Progenitor cell of endocrine pancreas (in vitro differentiated cells): Measurements from ENCODE around the gene RIC1. TPM values are rescaled to one million over a fixed set of nuclear protein-coding genes. Genes with fewer than 3 reads are reported as not detected.
"Not testable (repeated sequence)": the region's sequence is repeated elsewhere in the genome, so short reads cannot be mapped to it uniquely, and the experiment has no call there.

Experiments
- DNase-seq: peaks from one replicate; pipeline ENCODE4 v3.0.0; 2021; ENCODE audit warnings: low spot score; ENCODE audit not compliant: unreplicated experiment
- H3K27ac Mint-ChIP-seq: 2 replicates; pipeline ENCODE4 v1.8.0; 2021; ENCODE audit warnings: mild to moderate bottlenecking, moderate library complexity, mixed read lengths
- H3K27me3 Mint-ChIP-seq: 2 replicates; pipeline ENCODE4 v1.8.0; 2021; ENCODE audit warnings: mixed read lengths
- H3K36me3 Mint-ChIP-seq: 2 replicates; pipeline ENCODE4 v1.8.0; 2022; ENCODE audit warnings: mixed read lengths; ENCODE audit not compliant: insufficient read depth
- H3K4me1 Mint-ChIP-seq: 2 replicates; pipeline ENCODE4 v1.8.0; 2021; ENCODE audit warnings: low read depth, mixed read lengths
- H3K4me3 Mint-ChIP-seq: 2 replicates; pipeline ENCODE4 v1.8.0; 2021; ENCODE audit warnings: low read depth, mild to moderate bottlenecking, moderate library complexity, mixed read lengths
- H3K9me3 Mint-ChIP-seq: 2 replicates; pipeline ENCODE4 v1.8.0; 2021; ENCODE audit warnings: low read depth, mixed read lengths
- long read RNA-seq: library from polyadenylated mRNA; unstranded; transcript quantifications from one replicate; pipeline ENCODE4 v2.0.0, GENCODE V29; 2020
- total RNA-seq: library from RNA; stranded (reverse); gene quantifications from 2 replicates; pipeline ENCODE4 v1.2.1, GENCODE V29; 2021
- TF ChIP-seq, protein P1 (sequence below): fragments of 200-600 bp; sonication (generic); IDR thresholded peaks from one replicate; pipeline ENCODE4 v1.5.0; 2021; ENCODE audit warnings: antibody characterized with exemption, mild to moderate bottlenecking; ENCODE audit not compliant: unreplicated experiment

Gene RIC1
- 24.2 and 25.1 TPM in 2 replicates for total RNA-seq
- long read RNA-seq, partial matches to known transcripts, result 4 of 12 reads
- long read RNA-seq, other reads (novel, unspliced or antisense), result 8 of 12 reads

- H3K4me3 Mint-ChIP-seq, result peak within 1 kb of the TSS; percentile 100
- DNase-seq, result peak; percentile 72
- peaks cover under 1% of the 10 kb centered on the region for H3K36me3 Mint-ChIP-seq
- peaks cover 23% of the 10 kb centered on the region for H3K4me1 Mint-ChIP-seq
- no peaks in the 10 kb centered on the region for H3K27me3 Mint-ChIP-seq
- H3K27ac Mint-ChIP-seq, result peak within 1 kb of the TSS; percentile 99
- TF ChIP-seq, protein P1, sequence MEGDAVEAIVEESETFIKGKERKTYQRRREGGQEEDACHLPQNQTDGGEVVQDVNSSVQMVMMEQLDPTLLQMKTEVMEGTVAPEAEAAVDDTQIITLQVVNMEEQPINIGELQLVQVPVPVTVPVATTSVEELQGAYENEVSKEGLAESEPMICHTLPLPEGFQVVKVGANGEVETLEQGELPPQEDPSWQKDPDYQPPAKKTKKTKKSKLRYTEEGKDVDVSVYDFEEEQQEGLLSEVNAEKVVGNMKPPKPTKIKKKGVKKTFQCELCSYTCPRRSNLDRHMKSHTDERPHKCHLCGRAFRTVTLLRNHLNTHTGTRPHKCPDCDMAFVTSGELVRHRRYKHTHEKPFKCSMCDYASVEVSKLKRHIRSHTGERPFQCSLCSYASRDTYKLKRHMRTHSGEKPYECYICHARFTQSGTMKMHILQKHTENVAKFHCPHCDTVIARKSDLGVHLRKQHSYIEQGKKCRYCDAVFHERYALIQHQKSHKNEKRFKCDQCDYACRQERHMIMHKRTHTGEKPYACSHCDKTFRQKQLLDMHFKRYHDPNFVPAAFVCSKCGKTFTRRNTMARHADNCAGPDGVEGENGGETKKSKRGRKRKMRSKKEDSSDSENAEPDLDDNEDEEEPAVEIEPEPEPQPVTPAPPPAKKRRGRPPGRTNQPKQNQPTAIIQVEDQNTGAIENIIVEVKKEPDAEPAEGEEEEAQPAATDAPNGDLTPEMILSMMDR, result no peak
- peaks cover 1% of the 10 kb centered on the region for H3K9me3 Mint-ChIP-seq
Measured at GRCh38 chr9:5628530-5629311, at the start of gene RIC1. Gene RIC1 (plus strand): TSS chr9:5629107. CDS start chr9:5629310, 203 bp downstream.

DNA sequence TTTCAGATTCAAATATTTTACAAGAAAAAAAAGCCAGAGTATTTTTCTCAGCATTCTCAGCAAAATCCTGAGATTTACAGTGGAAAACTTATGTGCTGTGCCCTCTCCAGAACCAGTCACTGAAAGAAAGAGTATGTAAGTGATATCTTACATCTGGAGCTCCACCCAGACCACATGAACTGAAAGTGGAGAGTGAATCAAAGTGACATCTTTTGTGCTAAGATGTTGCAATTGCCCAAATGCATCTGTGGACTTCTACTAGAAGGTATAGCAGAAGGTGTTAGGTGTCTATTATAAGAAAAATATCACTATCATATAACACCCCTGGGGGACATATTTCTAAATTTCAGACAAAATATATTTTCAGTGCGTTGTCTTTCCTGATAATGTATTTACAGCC is 49.0 kb upstream of the RIC1 start:
- H3K9me3 Mint-ChIP-seq, result no peaks in the 10 kb centered on the region
- H3K27ac Mint-ChIP-seq, result no peak overlapping the region
- no peaks in the 10 kb centered on the region for H3K4me1 Mint-ChIP-seq
- H3K36me3 Mint-ChIP-seq, result no peaks in the 10 kb centered on the region
- H3K27me3 Mint-ChIP-seq, result no peaks in the 10 kb centered on the region
- no peak overlapping the region for H3K4me3 Mint-ChIP-seq
- TF ChIP-seq, protein P1, result no peak
- DNase-seq, result no peak

DNA sequence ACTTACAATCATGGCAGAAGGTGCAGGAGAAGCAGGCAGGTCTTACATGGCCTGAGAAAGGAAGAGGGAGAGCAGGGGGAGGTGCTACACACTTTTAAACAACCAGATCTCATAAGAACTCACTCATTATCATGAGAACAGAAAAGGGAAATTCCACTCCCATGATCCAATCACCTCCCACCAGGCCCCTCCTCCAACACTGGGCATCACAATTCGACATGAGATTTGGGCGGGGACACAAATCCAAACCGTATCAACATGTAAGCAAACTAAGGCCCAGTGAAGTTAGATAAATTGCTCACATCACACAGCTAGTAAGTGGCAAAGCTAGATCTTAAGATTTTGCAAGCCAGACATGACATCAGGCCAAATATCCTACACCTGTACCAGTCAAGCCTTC is 48.3 kb upstream of the RIC1 start:
- Mint-ChIP-seq H3K27me3 (no peaks in the 10 kb centered on the region), H3K4me1 (no peaks in the 10 kb centered on the region), H3K36me3 (no peaks in the 10 kb centered on the region), H3K27ac (no peak overlapping the region), H3K4me3 (no peak overlapping the region), H3K9me3 (no peaks in the 10 kb centered on the region)
- TF ChIP-seq, protein P1, result no peak
- no peak for DNase-seq

DNA sequence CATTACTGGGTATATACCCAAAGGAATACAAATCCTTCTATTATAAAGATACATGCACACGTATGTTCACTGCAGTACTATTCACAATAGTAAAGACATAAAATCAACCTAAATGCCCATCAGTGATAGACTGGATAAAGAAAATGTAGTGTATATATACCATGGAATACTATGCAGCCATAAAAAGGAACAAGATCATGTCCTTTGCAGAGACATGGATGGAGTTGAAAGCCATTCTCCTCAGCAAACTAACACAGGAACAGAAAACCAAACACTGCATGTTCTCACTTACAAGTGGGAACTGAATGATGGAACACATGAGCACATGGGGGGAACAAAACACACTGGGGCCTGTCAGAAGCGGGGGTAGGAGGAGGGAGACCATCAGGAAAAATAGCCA is 47.2 kb upstream of the RIC1 start:
- H3K4me1 Mint-ChIP-seq, DNase-seq, H3K36me3 Mint-ChIP-seq, H3K4me3 Mint-ChIP-seq, H3K27me3 Mint-ChIP-seq, H3K27ac Mint-ChIP-seq, H3K9me3 Mint-ChIP-seq: not testable (repeated sequence)

- H3K27me3 Mint-ChIP-seq, result no peaks in the 10 kb centered on the region
- DNase-seq, result no peak
- TF ChIP-seq, protein P1, result no peak
- no peaks in the 10 kb centered on the region for H3K36me3 Mint-ChIP-seq
- H3K4me3 Mint-ChIP-seq, result no peak overlapping the region
- no peaks in the 10 kb centered on the region for H3K9me3 Mint-ChIP-seq
- H3K27ac Mint-ChIP-seq, result no peak overlapping the region
- H3K4me1 Mint-ChIP-seq, result no peaks in the 10 kb centered on the region
Measured at GRCh38 chr9:5582835-5583195, 46.1 kb upstream of the RIC1 start.

- TF ChIP-seq, protein P1, result no peak
- no peaks in the 10 kb centered on the region for H3K27me3 Mint-ChIP-seq
- no peak overlapping the region for H3K27ac Mint-ChIP-seq
- DNase-seq, result no peak
- H3K4me1 Mint-ChIP-seq, result peaks cover 9% of the 10 kb centered on the region
- H3K36me3 Mint-ChIP-seq, result no peaks in the 10 kb centered on the region
- no peaks in the 10 kb centered on the region for H3K9me3 Mint-ChIP-seq
- H3K4me3 Mint-ChIP-seq, result no peak overlapping the region
Measured at GRCh38 chr9:5586391-5586802, 42.5 kb upstream of the RIC1 start.
